Measurements from ENCODE around the gene ATP8A1. TPM values are rescaled to one million over a fixed set of nuclear protein-coding genes. Genes with fewer than 3 reads are reported as not detected.
A peak's percentile ranks its signal among the peaks of the same experiment; 100 is the strongest.

Gene ATP8A1
- total RNA-seq, 1 experiment from 2014 or later: 0.80 TPM

DNA sequence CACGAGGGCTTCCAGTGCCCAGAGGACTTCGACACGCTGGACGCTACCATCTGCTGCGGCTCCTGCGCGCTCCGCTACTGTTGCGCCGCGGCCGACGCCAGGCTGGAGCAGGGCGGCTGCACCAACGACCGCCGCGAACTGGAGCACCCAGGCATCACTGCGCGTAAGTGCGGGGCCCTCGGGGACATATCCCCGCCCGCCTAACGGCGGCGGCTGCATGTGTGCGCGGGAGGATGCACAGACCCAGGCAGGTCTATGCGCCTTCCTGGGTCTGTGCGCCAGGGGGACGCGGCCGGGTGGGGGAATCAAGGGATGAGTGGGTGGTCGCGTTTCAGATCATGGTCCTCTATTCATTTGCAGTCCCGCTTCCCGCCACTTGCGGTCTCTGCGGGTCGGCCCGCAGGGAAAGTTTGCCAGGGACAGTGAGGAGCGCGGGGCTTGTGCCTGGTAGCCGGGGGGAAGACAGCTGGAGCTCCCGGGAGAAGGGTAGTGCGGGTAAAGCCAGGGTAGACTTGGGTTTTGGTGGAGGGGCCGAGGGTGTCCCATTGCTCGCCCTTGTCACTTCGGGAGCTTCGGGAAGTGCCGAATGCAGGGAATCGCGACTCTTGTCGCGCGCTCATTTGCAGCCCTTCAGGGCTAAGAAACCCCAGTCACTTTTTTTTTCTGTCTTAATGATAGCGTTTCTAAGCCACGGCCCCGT lies 258.6 kb downstream of the ATP8A1 start:
- Histone ChIP-seq H3K4me3 (ENCODE audit: low read depth in 2 of 2, low read length in 2 of 2) (peak overlapping the region; percentile 32 to 39; a peak in 3 of 4 replicates), H3K36me3 (ENCODE audit: control insufficient read depth, insufficient read depth, low read length) (no peaks in the 10 kb centered on the region), H3K27ac (ENCODE audit: low read length) (no peak overlapping the region), H3K4me1 (ENCODE audit: control insufficient read depth, insufficient read depth, low read length) (no peaks in the 10 kb centered on the region; the same call in 1 of the 2 replicates), H3K27me3 (ENCODE audit: control insufficient read depth, insufficient read depth, low read length) (peaks cover 5% of the 10 kb centered on the region), H3K9me3 (ENCODE audit: control insufficient read depth, insufficient read depth, low read depth, low read length) (no peaks in the 10 kb centered on the region)
- ATAC-seq (peak; percentile 75), DNase-seq (ENCODE audit: low read depth, low spot score) (no peak)
- intact Hi-C loops (cut with micrococcal nuclease; ENCODE audit: unreplicated experiment) (no loop called here), in situ Hi-C loops (cut with HindIII; ENCODE audit: low pct_unique_long_range_greater_than_20kb, low sequenced_read_pairs) (no loop called here)
- TF ChIP-seq, protein P1, sequence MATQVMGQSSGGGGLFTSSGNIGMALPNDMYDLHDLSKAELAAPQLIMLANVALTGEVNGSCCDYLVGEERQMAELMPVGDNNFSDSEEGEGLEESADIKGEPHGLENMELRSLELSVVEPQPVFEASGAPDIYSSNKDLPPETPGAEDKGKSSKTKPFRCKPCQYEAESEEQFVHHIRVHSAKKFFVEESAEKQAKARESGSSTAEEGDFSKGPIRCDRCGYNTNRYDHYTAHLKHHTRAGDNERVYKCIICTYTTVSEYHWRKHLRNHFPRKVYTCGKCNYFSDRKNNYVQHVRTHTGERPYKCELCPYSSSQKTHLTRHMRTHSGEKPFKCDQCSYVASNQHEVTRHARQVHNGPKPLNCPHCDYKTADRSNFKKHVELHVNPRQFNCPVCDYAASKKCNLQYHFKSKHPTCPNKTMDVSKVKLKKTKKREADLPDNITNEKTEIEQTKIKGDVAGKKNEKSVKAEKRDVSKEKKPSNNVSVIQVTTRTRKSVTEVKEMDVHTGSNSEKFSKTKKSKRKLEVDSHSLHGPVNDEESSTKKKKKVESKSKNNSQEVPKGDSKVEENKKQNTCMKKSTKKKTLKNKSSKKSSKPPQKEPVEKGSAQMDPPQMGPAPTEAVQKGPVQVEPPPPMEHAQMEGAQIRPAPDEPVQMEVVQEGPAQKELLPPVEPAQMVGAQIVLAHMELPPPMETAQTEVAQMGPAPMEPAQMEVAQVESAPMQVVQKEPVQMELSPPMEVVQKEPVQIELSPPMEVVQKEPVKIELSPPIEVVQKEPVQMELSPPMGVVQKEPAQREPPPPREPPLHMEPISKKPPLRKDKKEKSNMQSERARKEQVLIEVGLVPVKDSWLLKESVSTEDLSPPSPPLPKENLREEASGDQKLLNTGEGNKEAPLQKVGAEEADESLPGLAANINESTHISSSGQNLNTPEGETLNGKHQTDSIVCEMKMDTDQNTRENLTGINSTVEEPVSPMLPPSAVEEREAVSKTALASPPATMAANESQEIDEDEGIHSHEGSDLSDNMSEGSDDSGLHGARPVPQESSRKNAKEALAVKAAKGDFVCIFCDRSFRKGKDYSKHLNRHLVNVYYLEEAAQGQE (IDR thresholded peaks at IDR 0.05; ENCODE audit: insufficient read depth in 1 of 2, low read depth in 2 of 2, low read length in 1 of 2): no peak
- TF ChIP-seq, protein P2, sequence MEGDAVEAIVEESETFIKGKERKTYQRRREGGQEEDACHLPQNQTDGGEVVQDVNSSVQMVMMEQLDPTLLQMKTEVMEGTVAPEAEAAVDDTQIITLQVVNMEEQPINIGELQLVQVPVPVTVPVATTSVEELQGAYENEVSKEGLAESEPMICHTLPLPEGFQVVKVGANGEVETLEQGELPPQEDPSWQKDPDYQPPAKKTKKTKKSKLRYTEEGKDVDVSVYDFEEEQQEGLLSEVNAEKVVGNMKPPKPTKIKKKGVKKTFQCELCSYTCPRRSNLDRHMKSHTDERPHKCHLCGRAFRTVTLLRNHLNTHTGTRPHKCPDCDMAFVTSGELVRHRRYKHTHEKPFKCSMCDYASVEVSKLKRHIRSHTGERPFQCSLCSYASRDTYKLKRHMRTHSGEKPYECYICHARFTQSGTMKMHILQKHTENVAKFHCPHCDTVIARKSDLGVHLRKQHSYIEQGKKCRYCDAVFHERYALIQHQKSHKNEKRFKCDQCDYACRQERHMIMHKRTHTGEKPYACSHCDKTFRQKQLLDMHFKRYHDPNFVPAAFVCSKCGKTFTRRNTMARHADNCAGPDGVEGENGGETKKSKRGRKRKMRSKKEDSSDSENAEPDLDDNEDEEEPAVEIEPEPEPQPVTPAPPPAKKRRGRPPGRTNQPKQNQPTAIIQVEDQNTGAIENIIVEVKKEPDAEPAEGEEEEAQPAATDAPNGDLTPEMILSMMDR (IDR thresholded peaks at IDR 0.05): no peak
- TF ChIP-seq POLR2AphosphoS5 (IDR thresholded peaks at IDR 0.05; ENCODE audit: low read depth, low read length) (no peak), TCF7L2 (IDR thresholded peaks at IDR 0.05; ENCODE audit: low read depth, low read length) (no peak), SIN3A (IDR thresholded peaks at IDR 0.05; ENCODE audit: borderline replicate concordance, insufficient read depth, low read depth, low read length) (no peak)
- ChIA-PET CTCF (no interaction called here), POLR2A (no interaction called here)
- no TSS peak for BruUV-seq (replicated peaks)

DNA sequence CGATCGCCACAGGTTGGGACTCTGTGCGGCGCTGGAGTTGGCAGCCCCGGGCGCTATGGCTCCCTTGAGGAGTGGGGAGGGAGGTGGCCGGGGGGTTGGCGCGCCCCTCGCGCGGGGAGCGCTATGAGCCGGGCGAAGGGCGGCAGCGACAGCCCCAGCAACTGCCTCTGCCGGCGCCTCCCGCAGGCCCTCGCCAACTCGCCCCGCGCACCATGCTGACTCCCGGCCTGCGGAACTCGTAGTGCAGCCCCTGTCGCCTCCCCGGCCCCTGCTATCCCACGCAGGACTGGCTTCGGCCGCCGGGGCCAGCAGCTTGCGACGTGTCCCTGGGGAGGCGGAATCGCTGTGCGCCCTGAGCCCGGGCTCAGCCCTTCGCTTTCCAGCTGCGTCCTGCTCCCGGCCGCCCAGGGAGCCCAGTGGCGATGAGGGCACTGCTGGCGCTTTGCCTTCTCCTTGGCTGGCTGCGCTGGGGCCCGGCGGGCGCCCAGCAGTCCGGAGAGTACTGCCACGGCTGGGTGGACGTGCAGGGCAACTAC lies 259.2 kb downstream of the ATP8A1 start:
- CTCF ChIA-PET: no interaction called here
- peak overlapping the region; percentile 32 to 39 for H3K4me3 ChIP-seq (ENCODE audit: low read depth in 2 of 2, low read length in 2 of 2)
- H3K9me3 ChIP-seq (ENCODE audit: control insufficient read depth, insufficient read depth, low read depth, low read length): no peaks in the 10 kb centered on the region
- ATAC-seq: peak; percentile 68
- peaks cover 5% of the 10 kb centered on the region for H3K27me3 ChIP-seq (ENCODE audit: control insufficient read depth, insufficient read depth, low read length)
- BruUV-seq (replicated peaks): no TSS peak
- H3K4me1 ChIP-seq (ENCODE audit: control insufficient read depth, insufficient read depth, low read length): no peaks in the 10 kb centered on the region; the same call in 1 of the 2 replicates
- intact Hi-C loops (cut with micrococcal nuclease; ENCODE audit: unreplicated experiment): no loop called here
- TF ChIP-seq SIN3A (IDR thresholded peaks at IDR 0.05; ENCODE audit: borderline replicate concordance, insufficient read depth, low read depth, low read length) (no peak), POLR2AphosphoS5 (IDR thresholded peaks at IDR 0.05; ENCODE audit: low read depth, low read length) (no peak), TCF7L2 (IDR thresholded peaks at IDR 0.05; ENCODE audit: low read depth, low read length) (no peak)
- TF ChIP-seq, protein P2 (IDR thresholded peaks at IDR 0.05): no peak
- TF ChIP-seq, protein P1 (IDR thresholded peaks at IDR 0.05; ENCODE audit: insufficient read depth in 1 of 2, low read depth in 2 of 2, low read length in 1 of 2): no peak
- H3K36me3 ChIP-seq (ENCODE audit: control insufficient read depth, insufficient read depth, low read length): no peaks in the 10 kb centered on the region
- in situ Hi-C loops (cut with HindIII; ENCODE audit: low pct_unique_long_range_greater_than_20kb, low sequenced_read_pairs): no loop called here
- POLR2A ChIA-PET: no interaction called here
- no peak for DNase-seq (ENCODE audit: low read depth, low spot score)
- H3K27ac ChIP-seq (ENCODE audit: low read length): no peak overlapping the region
